ENCODE data around the gene SNAP23. TPM values are rescaled to one million over a fixed set of nuclear protein-coding genes. Genes with fewer than 3 reads are reported as not detected.
A peak's percentile ranks its signal among the peaks of the same experiment; 100 is the strongest.

The SNAP23 gene
- total and polyA plus RNA-seq, 7 donors = 12.9 to 42.2 (median 21.9) TPM

DNA sequence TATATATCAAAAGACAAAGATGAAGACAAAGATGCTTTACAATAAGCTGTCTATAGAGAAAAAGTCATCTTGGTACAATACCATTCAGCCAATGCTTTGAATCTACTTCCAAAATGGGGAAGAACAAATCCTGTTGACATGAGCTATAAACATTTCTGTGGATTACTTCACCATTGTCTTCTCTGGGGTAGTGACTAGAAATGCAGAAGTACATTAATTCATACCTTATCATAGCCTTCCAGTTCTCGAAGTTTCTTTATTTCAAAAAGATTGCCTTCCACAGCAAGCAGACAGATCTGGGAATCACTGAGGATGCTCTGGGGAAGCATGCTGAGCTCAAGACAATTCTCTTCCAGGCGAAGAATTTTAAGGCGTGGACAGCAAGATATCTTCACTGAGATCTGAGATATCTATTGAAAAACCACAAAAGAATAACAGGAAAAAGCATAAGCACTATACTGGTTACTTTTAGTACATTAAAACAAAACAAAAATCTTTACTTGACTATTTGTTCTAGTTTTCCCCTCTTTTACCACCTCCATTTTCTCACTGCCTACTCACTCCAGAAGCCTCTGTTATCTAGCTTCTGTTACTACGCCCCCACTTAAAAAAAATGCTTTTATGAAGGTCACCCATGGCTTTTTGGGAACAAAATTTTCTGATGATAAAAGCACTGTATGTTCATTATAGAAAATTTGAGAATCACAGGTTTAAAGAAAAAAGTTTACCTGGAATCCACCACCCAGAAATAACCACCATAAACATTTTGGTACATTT is 49.6 kb downstream of the SNAP23 start:
- ATAC-seq = no peak
- intact Hi-C loops (cut with DNase I) = no loop called here
- peaks cover 4 to 57% of the 10 kb centered on the region in 2 donors for H3K36me3 ChIP-seq (ENCODE audit: insufficient read depth in 1 of 2, low read depth in 1 of 2)
- TF ChIP-seq, protein P1, sequence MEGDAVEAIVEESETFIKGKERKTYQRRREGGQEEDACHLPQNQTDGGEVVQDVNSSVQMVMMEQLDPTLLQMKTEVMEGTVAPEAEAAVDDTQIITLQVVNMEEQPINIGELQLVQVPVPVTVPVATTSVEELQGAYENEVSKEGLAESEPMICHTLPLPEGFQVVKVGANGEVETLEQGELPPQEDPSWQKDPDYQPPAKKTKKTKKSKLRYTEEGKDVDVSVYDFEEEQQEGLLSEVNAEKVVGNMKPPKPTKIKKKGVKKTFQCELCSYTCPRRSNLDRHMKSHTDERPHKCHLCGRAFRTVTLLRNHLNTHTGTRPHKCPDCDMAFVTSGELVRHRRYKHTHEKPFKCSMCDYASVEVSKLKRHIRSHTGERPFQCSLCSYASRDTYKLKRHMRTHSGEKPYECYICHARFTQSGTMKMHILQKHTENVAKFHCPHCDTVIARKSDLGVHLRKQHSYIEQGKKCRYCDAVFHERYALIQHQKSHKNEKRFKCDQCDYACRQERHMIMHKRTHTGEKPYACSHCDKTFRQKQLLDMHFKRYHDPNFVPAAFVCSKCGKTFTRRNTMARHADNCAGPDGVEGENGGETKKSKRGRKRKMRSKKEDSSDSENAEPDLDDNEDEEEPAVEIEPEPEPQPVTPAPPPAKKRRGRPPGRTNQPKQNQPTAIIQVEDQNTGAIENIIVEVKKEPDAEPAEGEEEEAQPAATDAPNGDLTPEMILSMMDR (IDR thresholded peaks at IDR 0.05) = no peak
- no peak overlapping the region for H3K4me3 ChIP-seq
- H3K27me3 ChIP-seq (ENCODE audit: insufficient read depth in 3 of 3, low read length in 2 of 3) = no peaks in the 10 kb centered on the region
- 93 to 96% (median 93%) methylated on average over 4 of the region's 4 CpGs for WGBS, 3 donors
- peaks cover 35% of the 10 kb centered on the region for H3K4me1 ChIP-seq
- H3K27ac ChIP-seq = no peak overlapping the region
- no peak for DNase-seq
- no peaks in the 10 kb centered on the region for H3K9me3 ChIP-seq

- intact Hi-C loops (cut with DNase I) = loop anchor here in 1 of 2 donors (2.0 kb wide), 1 partner anchor 99 kb away; no protein-coding TSS in a partner anchor
- H3K27ac ChIP-seq = peak overlapping the region; percentile 88
- TF ChIP-seq, protein P1 (IDR thresholded peaks at IDR 0.05) = no peak
- no peaks in the 10 kb centered on the region for H3K9me3 ChIP-seq
- H3K27me3 ChIP-seq (ENCODE audit: insufficient read depth in 3 of 3, low read length in 2 of 3) = no peaks in the 10 kb centered on the region
- WGBS, 3 donors = 1 to 3% (median 3%) methylated on average over 9 of the region's 9 CpGs
- peak in 3 of 4 donors; percentile 14 to 22 (median 14) for ATAC-seq
- peaks cover 4 to 39% of the 10 kb centered on the region in 2 donors for H3K36me3 ChIP-seq (ENCODE audit: insufficient read depth in 1 of 2, low read depth in 1 of 2)
- no peak for DNase-seq
- peak overlapping the region; percentile 80 for H3K4me3 ChIP-seq
- H3K4me1 ChIP-seq = peaks cover 38% of the 10 kb centered on the region
Observed at GRCh38 chr15:42547918-42548248, 52.4 kb downstream of the SNAP23 start.

DNA sequence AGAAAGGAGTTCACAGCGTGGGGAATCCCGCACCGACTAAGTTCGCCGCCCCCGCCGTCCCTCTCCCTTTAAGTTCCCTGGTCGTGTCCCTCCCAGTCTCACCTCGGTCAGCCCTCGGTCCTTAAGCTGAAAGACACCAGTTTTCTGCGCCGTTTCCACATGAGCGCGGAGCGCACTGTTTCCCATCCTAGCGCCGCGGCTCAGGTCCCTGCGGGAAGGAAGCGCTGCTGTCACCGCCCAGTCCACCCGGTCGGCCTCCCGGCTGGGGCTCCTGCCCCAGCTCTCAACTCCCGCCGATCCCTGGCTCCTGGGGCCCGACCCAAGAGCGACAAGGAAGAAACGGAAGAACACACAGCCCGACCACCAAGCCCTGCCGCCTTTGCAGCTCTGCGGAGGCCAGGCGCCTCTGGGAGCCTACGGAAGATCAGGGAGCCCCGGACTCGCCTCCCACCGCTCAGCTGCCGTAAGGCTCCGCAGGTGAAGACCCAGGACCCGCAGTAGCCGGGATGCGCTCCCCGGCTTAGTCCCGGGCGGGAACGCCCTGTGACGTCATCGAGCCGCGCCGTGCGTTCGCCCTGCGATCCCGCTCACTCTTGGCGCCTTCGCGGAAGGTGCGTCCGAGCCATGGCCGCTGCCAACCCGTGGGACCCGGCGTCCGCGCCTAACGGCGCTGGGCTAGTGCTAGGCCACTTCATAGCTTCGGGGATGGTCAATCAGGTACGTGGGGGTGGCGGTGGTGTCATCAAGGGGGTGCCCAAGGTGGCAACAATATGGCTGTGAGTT is 53.0 kb downstream of the SNAP23 start, which contains the start of the genes HAUS2 and LRRC57:
Gene HAUS2, plus strand, starts transcription at position 590 of the 783 bp plus-strand sequence. Its CDS starts 35 bp downstream, at position 625.
Gene LRRC57, minus strand, starts transcription at position 545 of the 783 bp plus-strand sequence. Its CDS starts 359 bp downstream, at position 186.
- no peaks in the 10 kb centered on the region for H3K27me3 ChIP-seq (ENCODE audit: insufficient read depth in 3 of 3, low read length in 2 of 3)
- peak within 1 kb of the TSS; percentile 80 for H3K4me3 ChIP-seq
- H3K36me3 ChIP-seq (ENCODE audit: insufficient read depth in 1 of 2, low read depth in 1 of 2) = peaks cover 4 to 34% of the 10 kb centered on the region in 2 donors
- WGBS, 3 donors = 0% methylated on average over 66 to 71 of the region's 71 CpGs
- TF ChIP-seq, protein P1 (IDR thresholded peaks at IDR 0.05) = no peak
- ATAC-seq (peak; percentile 94 to 97 (median 94)), DNase-seq (peak; percentile 90 to 94)
- peak within 1 kb of the TSS; percentile 88 for H3K27ac ChIP-seq
- H3K4me1 ChIP-seq = peaks cover 38% of the 10 kb centered on the region
- intact Hi-C loops (cut with DNase I) = loop anchor here in 1 of 2 donors (2.0 kb wide), 1 partner anchor 98 kb away; no protein-coding TSS in a partner anchor
- no peaks in the 10 kb centered on the region for H3K9me3 ChIP-seq

GRCh38 chr15:42549032-42549491 is 53.6 kb downstream of the SNAP23 start:
- Histone ChIP-seq H3K4me1 (peaks cover 38% of the 10 kb centered on the region), H3K36me3 (ENCODE audit: insufficient read depth in 1 of 2, low read depth in 1 of 2) (peaks cover 4 to 28% of the 10 kb centered on the region in 2 donors), H3K27ac (peak overlapping the region; percentile 88), H3K9me3 (no peaks in the 10 kb centered on the region), H3K4me3 (peak overlapping the region; percentile 80), H3K27me3 (ENCODE audit: insufficient read depth in 3 of 3, low read length in 2 of 3) (no peaks in the 10 kb centered on the region)
- no peak for DNase-seq
- ATAC-seq = peak; percentile 21 to 44 (median 22)
- intact Hi-C loops (cut with DNase I) = loop anchor here in 1 of 2 donors (2.0 kb wide), 1 partner anchor 98 kb away; no protein-coding TSS in a partner anchor
- WGBS, 3 donors = 0 to 1% (median 0%) methylated on average over 15 of the region's 15 CpGs
- TF ChIP-seq, protein P1 (IDR thresholded peaks at IDR 0.05) = no peak
